GM23338 (cell line): ENCODE data around the gene DOCK2. TPM values are rescaled to one million over a fixed set of nuclear protein-coding genes. Genes with fewer than 3 reads are reported as not detected.

Experiments
- ATAC-seq: fragments of 200-7000 bp; cut with Tn5 transposase; 3 replicates; pipeline ENCODE4 v1.9.1; 2020
- DNase-seq: peaks from one replicate; pipeline ENCODE4 v3.0.0-alpha.2; 2015; ENCODE audit warnings: low spot score
- H2AFZ ChIP-seq: fragments of 200-600 bp; sonication (generic); 2 replicates; pipeline ENCODE4 v1.8.0; 2016; ENCODE audit warnings: antibody characterized with exemption, mild to moderate bottlenecking, moderate library complexity
- H3F3A ChIP-seq: fragments of 200-600 bp; sonication (generic); replicated peaks from 2 replicates; pipeline ENCODE4 v1.8.0; 2017; ENCODE audit warnings: antibody characterized with exemption, mixed run types, low read depth
- H3K27ac ChIP-seq: fragments of 200-600 bp; sonication (generic); 2 replicates; pipeline ENCODE4 v1.6.1; 2016; ENCODE audit warnings: low read depth
- H3K27me3 ChIP-seq: fragments of 200-600 bp; sonication (generic); 2 replicates; pipeline ENCODE4 v1.8.0; 2016; ENCODE audit warnings: mild to moderate bottlenecking, mixed run types, moderate library complexity; ENCODE audit not compliant: insufficient read depth
- H3K36me3 ChIP-seq: fragments of 200-600 bp; sonication (generic); 2 replicates; pipeline ENCODE4 v1.8.0; 2016; ENCODE audit warnings: mild to moderate bottlenecking; ENCODE audit not compliant: insufficient read depth
- H3K4me1 ChIP-seq: fragments of 200-600 bp; sonication (generic); 2 replicates; pipeline ENCODE4 v1.8.0; 2016; ENCODE audit warnings: mild to moderate bottlenecking, moderate library complexity; ENCODE audit not compliant: insufficient read depth
- H3K4me2 ChIP-seq: fragments of 200-600 bp; sonication (generic); 2 replicates; pipeline ENCODE4 v1.7.1; 2017; ENCODE audit warnings: mixed run types
- H3K4me3 ChIP-seq: fragments of 200-600 bp; sonication (generic); 2 replicates; pipeline ENCODE4 v1.6.1; 2016; ENCODE audit warnings: mixed run types
- H3K79me2 ChIP-seq: fragments of 200-600 bp; sonication (generic); replicated peaks from 2 replicates; pipeline ENCODE4 v1.8.0; 2017; ENCODE audit warnings: mild to moderate bottlenecking; ENCODE audit not compliant: insufficient read depth
- H3K9me2 ChIP-seq: fragments of 200-600 bp; sonication (generic); 2 replicates; pipeline ENCODE4 v1.8.0; 2017; ENCODE audit not compliant: insufficient read depth
- H4K20me1 ChIP-seq: fragments of 200-600 bp; sonication (generic); replicated peaks from 2 replicates; pipeline ENCODE4 v1.8.0; 2017; ENCODE audit warnings: mild to moderate bottlenecking; ENCODE audit not compliant: insufficient read depth
- H3K27ac Mint-ChIP-seq: 2 replicates; pipeline ENCODE4 v1.8.0; 2020; ENCODE audit warnings: inconsistent platforms, mild to moderate bottlenecking, moderate library complexity, mixed read lengths
- H3K27me3 Mint-ChIP-seq: 3 replicates; pipeline ENCODE4 v1.8.0; 2022; ENCODE audit warnings: low read depth, mild to moderate bottlenecking, moderate library complexity, mixed read lengths, inconsistent platforms; ENCODE audit not compliant: insufficient read depth, poor library complexity
- H3K36me3 Mint-ChIP-seq: 3 replicates; pipeline ENCODE4 v1.8.0; 2021; ENCODE audit warnings: low read depth, mild to moderate bottlenecking, inconsistent platforms, moderate library complexity, mixed read lengths
- H3K4me1 Mint-ChIP-seq: 3 replicates; pipeline ENCODE4 v1.8.0; 2020; ENCODE audit warnings: mild to moderate bottlenecking, inconsistent platforms, mixed read lengths
- H3K4me3 Mint-ChIP-seq: 3 replicates; pipeline ENCODE4 v1.8.0; 2021; ENCODE audit warnings: moderate library complexity, mild to moderate bottlenecking, inconsistent platforms, mixed read lengths
- H3K9me3 Mint-ChIP-seq: 3 replicates; pipeline ENCODE4 v1.8.0; 2020; ENCODE audit warnings: moderate library complexity, mild to moderate bottlenecking, inconsistent platforms, mixed read lengths
- CREB1 ChIP-seq: fragments of 250-450 bp; sonication (Bioruptor Pico); IDR thresholded peaks from 2 replicates; pipeline ENCODE4 v1.5.0; 2020; ENCODE audit warnings: low read depth, mild to moderate bottlenecking, moderate library complexity
- CTCF ChIP-seq, 2 experiments: fragments of 200-600 bp in 1 of 2; sonication (generic) in 1 of 2; conservative IDR thresholded peaks; 2 replicates each; pipeline versions ENCODE4 v1.5.1 to v1.6.1; 2016 to 2017; ENCODE audit warnings: antibody characterized with exemption in 2 of 2, low read depth in 2 of 2, mild to moderate bottlenecking in 2 of 2, moderate library complexity in 1 of 2
- EZH2 ChIP-seq: fragments of 200-600 bp; sonication (generic); IDR thresholded peaks from one replicate; pipeline ENCODE4 v1.8.0; 2017; ENCODE audit warnings: antibody characterized with exemption, mild to moderate bottlenecking, low read depth; ENCODE audit not compliant: unreplicated experiment
- JUNB ChIP-seq: IDR thresholded peaks from one replicate; pipeline ENCODE4 v1.6.1; 2016; ENCODE audit warnings: antibody characterized with exemption; ENCODE audit not compliant: unreplicated experiment
- NANOG ChIP-seq: IDR thresholded peaks from 2 replicates; pipeline ENCODE4 v1.6.1; 2016; ENCODE audit warnings: antibody characterized with exemption, borderline replicate concordance
- POLR2AphosphoS5 ChIP-seq: IDR thresholded peaks from 2 replicates; pipeline ENCODE4 v1.6.1; 2016; ENCODE audit warnings: antibody characterized with exemption, low read depth
- ZNF331 ChIP-seq: fragments of 250-450 bp; sonication (Bioruptor Pico); IDR thresholded peaks from 2 replicates; pipeline ENCODE4 v1.5.0; 2020; ENCODE audit warnings: low read depth, mild to moderate bottlenecking, moderate library complexity
- ZNF462 ChIP-seq: fragments of 250-450 bp; sonication (Bioruptor Pico); IDR thresholded peaks from 2 replicates; pipeline ENCODE4 v1.5.0; 2020; ENCODE audit warnings: mild to moderate bottlenecking, moderate library complexity
- polyA plus RNA-seq: library from polyadenylated mRNA; unstranded; fragments of >200 nt; fragmentation: Nextera tagmentation; extraction: Ambion mirVana; gene quantifications from 2 replicates; pipeline ENCODE4 v1.2.1, GENCODE V29; 2016
- total RNA-seq: library from RNA; depleted of rRNA; stranded (reverse); fragments of >200 nt; shearing (Covaris generic); gene quantifications from 2 replicates; pipeline ENCODE4 v1.2.3, GENCODE V29; 2014

Gene DOCK2
- total and polyA plus RNA-seq, 2 experiments from 2014 or later, result 3.7 to 9.4 TPM

- peaks cover 31% of the 10 kb centered on the region for H3K4me1 Mint-ChIP-seq
- Histone ChIP-seq H3F3A (no peaks in the 10 kb centered on the region), H3K27ac (no peak overlapping the region), H4K20me1 (no peaks in the 10 kb centered on the region), H3K9me2 (no peaks in the 10 kb centered on the region), H3K4me3 (no peak overlapping the region), H3K4me1 (peaks cover 20% of the 10 kb centered on the region), H3K79me2 (no peaks in the 10 kb centered on the region), H2AFZ (no peak overlapping the region), H3K36me3 (no peaks in the 10 kb centered on the region), H3K27me3 (0 out of 2 replicates have a peak, but pooled peaks cover 5% of the 10 kb centered on the region), H3K4me2 (no peak overlapping the region)
- no peak overlapping the region for H3K27ac Mint-ChIP-seq
- H3K27me3 Mint-ChIP-seq, result peaks cover 7% of the 10 kb centered on the region
- ATAC-seq, result no peak
- DNase-seq, result no peak
- H3K9me3 Mint-ChIP-seq, result no peaks in the 10 kb centered on the region
- no peak overlapping the region for H3K4me3 Mint-ChIP-seq
- no peaks in the 10 kb centered on the region for H3K36me3 Mint-ChIP-seq
- TF ChIP-seq EZH2 (no peak), NANOG (no peak), JUNB (no peak), ZNF331 (no peak), CTCF (conservative IDR thresholded peaks at IDR 0.05; ENCODE audit: low read depth in 2 of 2) (no peak), POLR2AphosphoS5 (no peak), CREB1 (CRISPR knock-in tag) (no peak), ZNF462 (CRISPR knock-in tag) (no peak)
Observed at GRCh38 chr5:169973056-169973455, 336.0 kb downstream of the DOCK2 start.
